Putamen (tissue), 1 donor: ENCODE measurements around the gene CDC37.

Source experiments
- DNase-seq: peaks from one replicate; pipeline ENCODE4 v3.0.0-alpha.2; 2016; ENCODE audit warnings: low spot score

CDC37 gene

GRCh38 chr19:10403137-10404021, at the start of gene CDC37:
Gene CDC37, minus strand, starts transcription at chr19:10403542. Its CDS starts 63 bp downstream, at chr19:10403479.
- peak; percentile 94 for DNase-seq

- DNase-seq, result no peak
Measured at GRCh38 chr19:10450853-10451609, 47.7 kb upstream of the CDC37 start.

- DNase-seq, result no peak
Measured at GRCh38 chr19:10450191-10450852, 47.0 kb upstream of the CDC37 start.

- no peak for DNase-seq
Measured at GRCh38 chr19:10449037-10449436, 45.7 kb upstream of the CDC37 start.

- no peak for DNase-seq
Measured at GRCh38 chr19:10442698-10443097, 39.4 kb upstream of the CDC37 start.

- no peak for DNase-seq
Measured at GRCh38 chr19:10439588-10439987, 36.2 kb upstream of the CDC37 start.

GRCh38 chr19:10433131-10433536, 29.8 kb upstream of the CDC37 start:
- no peak for DNase-seq

GRCh38 chr19:10432736-10433130, 29.4 kb upstream of the CDC37 start:
- no peak for DNase-seq

- no peak for DNase-seq
Measured at GRCh38 chr19:10431943-10432735, 28.8 kb upstream of the CDC37 start.

GRCh38 chr19:10431254-10431942, 28.1 kb upstream of the CDC37 start:
- DNase-seq, result no peak

GRCh38 chr19:10430505-10431253, 27.3 kb upstream of the CDC37 start:
- DNase-seq, result no peak

GRCh38 chr19:10428996-10429381, 25.6 kb upstream of the CDC37 start:
- no peak for DNase-seq

GRCh38 chr19:10427169-10427568, 23.8 kb upstream of the CDC37 start:
- no peak for DNase-seq

- DNase-seq, result no peak
Measured at GRCh38 chr19:10424011-10424637, 20.8 kb upstream of the CDC37 start.

- DNase-seq, result no peak
Measured at GRCh38 chr19:10422846-10423245, 19.5 kb upstream of the CDC37 start.

GRCh38 chr19:10422046-10422461, 18.7 kb upstream of the CDC37 start:
- no peak for DNase-seq

GRCh38 chr19:10421240-10422045, 18.1 kb upstream of the CDC37 start:
- DNase-seq, result no peak

GRCh38 chr19:10420444-10421239, 17.3 kb upstream of the CDC37 start, which contains the start of gene PDE4A:
Gene PDE4A, plus strand, starts transcription at chr19:10420538. Its CDS starts 227 bp downstream, at chr19:10420765.
- no peak for DNase-seq
